ENCODE measurements around the gene TMEM33. TPM values are rescaled to one million over a fixed set of nuclear protein-coding genes. Genes with fewer than 3 reads are reported as not detected.

The TMEM33 gene
- total and polyA plus RNA-seq, 7 donors = 6.8 to 39.2 (median 24.2) TPM

GRCh38 chr4:41998019-41998418 is 62.8 kb downstream of the TMEM33 start:
- intact Hi-C loops (cut with DNase I) = no loop called here
- H3K27ac ChIP-seq = no peak overlapping the region

GRCh38 chr4:41999321-41999720 is 64.1 kb downstream of the TMEM33 start:
- H3K36me3 ChIP-seq (ENCODE audit: insufficient read depth in 1 of 2, low read depth in 1 of 2) = peaks cover 0 to 22% of the 10 kb centered on the region in 2 donors
- intact Hi-C loops (cut with DNase I) = no loop called here
- no peak overlapping the region for H3K4me3 ChIP-seq
- ATAC-seq = no peak
- no peaks in the 10 kb centered on the region for H3K27me3 ChIP-seq (ENCODE audit: insufficient read depth in 3 of 3, low read length in 2 of 3)
- TF ChIP-seq CTCF (IDR thresholded peaks at IDR 0.05) = no peak
- no peak overlapping the region for H3K27ac ChIP-seq
- H3K4me1 ChIP-seq = no peaks in the 10 kb centered on the region
- DNase-seq = no peak
- H3K9me3 ChIP-seq = no peaks in the 10 kb centered on the region

More at GRCh38 chr4:41998019-41998418, 62.8 kb downstream of the TMEM33 start:
- DNase-seq (no peak), ATAC-seq (no peak)
- 93 to 99% (median 97%) methylated on average over 3 of the region's 3 CpGs for WGBS, 3 donors
- Histone ChIP-seq H3K4me3 (no peak overlapping the region), H3K4me1 (no peaks in the 10 kb centered on the region), H3K36me3 (ENCODE audit: insufficient read depth in 1 of 2, low read depth in 1 of 2) (peaks cover 0 to 11% of the 10 kb centered on the region in 2 donors), H3K9me3 (no peaks in the 10 kb centered on the region), H3K27me3 (ENCODE audit: insufficient read depth in 3 of 3, low read length in 2 of 3) (no peaks in the 10 kb centered on the region)
- no peak for TF ChIP-seq CTCF (IDR thresholded peaks at IDR 0.05)

- DNase-seq = no peak
- Histone ChIP-seq H3K4me3 (no peak overlapping the region), H3K9me3 (no peaks in the 10 kb centered on the region), H3K27me3 (ENCODE audit: insufficient read depth in 3 of 3, low read length in 2 of 3) (no peaks in the 10 kb centered on the region), H3K36me3 (ENCODE audit: insufficient read depth in 1 of 2, low read depth in 1 of 2) (peaks cover 3 to 31% of the 10 kb centered on the region in 2 donors), H3K27ac (no peak overlapping the region), H3K4me1 (no peaks in the 10 kb centered on the region)
- ATAC-seq = peak in 1 of 4 donors; percentile 44
- intact Hi-C loops (cut with DNase I) = no loop called here
- WGBS, 3 donors = 52 to 65% (median 63%) methylated on average over 3 of the region's 3 CpGs
- no peak for TF ChIP-seq CTCF (IDR thresholded peaks at IDR 0.05)
Measured at GRCh38 chr4:42008011-42008786, 73.0 kb downstream of the TMEM33 start.

Other genes with a start within 250 kb of the TMEM33 start
- not detected for gene PHOX2B, start 186.7 kb upstream of the TMEM33 start, total RNA-seq
- under 1 TPM in 1 of 3 donors, not detected in 2; 0.01 TPM for gene PHOX2B, start 186.7 kb upstream of the TMEM33 start, polyA plus RNA-seq
- under 1 TPM; 0.19 to 0.75 (median 0.24) TPM for gene DCAF4L1, start 46.3 kb downstream of the TMEM33 start, total RNA-seq
- gene DCAF4L1, start 46.3 kb downstream of the TMEM33 start, polyA plus RNA-seq = 1 to 10 TPM in 1 of 3 donors, under 1 TPM in 2; 0.04 to 1.1 (median 0.39) TPM
- 10 to 100 TPM; 32.6 to 38.8 (median 36.7) TPM for gene SLC30A9, start 55.1 kb downstream of the TMEM33 start, total RNA-seq
- 10 to 100 TPM; 10.9 to 18.0 (median 11.6) TPM for gene SLC30A9, start 55.1 kb downstream of the TMEM33 start, polyA plus RNA-seq
- gene BEND4, start 217.2 kb downstream of the TMEM33 start, total RNA-seq = under 1 TPM in 2 of 4 donors, not detected in 2; 0.02 TPM
- gene BEND4, start 217.2 kb downstream of the TMEM33 start, polyA plus RNA-seq = not detected

Data from psoas muscle (tissue), 8 donors.